Measurements from ENCODE around the gene CYP2C18. TPM values are rescaled to one million over a fixed set of nuclear protein-coding genes. Genes with fewer than 3 reads are reported as not detected.
"Not testable (repeated sequence)": the region's sequence is repeated elsewhere in the genome, so short reads cannot be mapped to it uniquely, and the experiment has no call there.

The CYP2C18 gene
- polyA plus RNA-seq, 1 donor = 97.1 TPM

GRCh38 chr10:94666391-94667102 lies 17.0 kb upstream of the CYP2C18 start:
- Histone ChIP-seq H3K27ac (ENCODE audit: low read length) (no peak overlapping the region), H3K36me3 (ENCODE audit: control insufficient read depth, insufficient read depth, low read length) (no peaks in the 10 kb centered on the region), H3K4me1 (ENCODE audit: control insufficient read depth, insufficient read depth, low read length) (peaks cover 6% of the 10 kb centered on the region), H3K9me3 (ENCODE audit: control insufficient read depth, low read depth, low read length) (no peaks in the 10 kb centered on the region), H3K27me3 (ENCODE audit: control insufficient read depth, insufficient read depth, low read length) (no peaks in the 10 kb centered on the region), H3K4me3 (ENCODE audit: low read length) (no peak overlapping the region)
- WGBS (ENCODE audit: insufficient coverage, low lambda C conversion rate) = 100% methylated on average over 1 of the region's 6 CpGs
- no peak for DNase-seq

GRCh38 chr10:94673614-94674321 lies 9.8 kb upstream of the CYP2C18 start:
- H3K27me3 ChIP-seq (ENCODE audit: control insufficient read depth, insufficient read depth, low read length) = no peaks in the 10 kb centered on the region
- no peak overlapping the region for H3K4me3 ChIP-seq (ENCODE audit: low read length)
- H3K4me1 ChIP-seq (ENCODE audit: control insufficient read depth, insufficient read depth, low read length) = peaks cover 27% of the 10 kb centered on the region
- no peak overlapping the region for H3K27ac ChIP-seq (ENCODE audit: low read length)
- no CpG with 5 or more reads among the region's 1 CpG for WGBS (ENCODE audit: insufficient coverage, low lambda C conversion rate)
- no peak for DNase-seq
- H3K36me3 ChIP-seq (ENCODE audit: control insufficient read depth, insufficient read depth, low read length) = no peaks in the 10 kb centered on the region
- no peaks in the 10 kb centered on the region for H3K9me3 ChIP-seq (ENCODE audit: control insufficient read depth, low read depth, low read length)

- Histone ChIP-seq H3K4me1 (ENCODE audit: control insufficient read depth, insufficient read depth, low read length) (peaks cover 48% of the 10 kb centered on the region), H3K27ac (ENCODE audit: low read length) (no peak overlapping the region), H3K27me3 (ENCODE audit: control insufficient read depth, insufficient read depth, low read length) (no peaks in the 10 kb centered on the region), H3K36me3 (ENCODE audit: control insufficient read depth, insufficient read depth, low read length) (no peaks in the 10 kb centered on the region), H3K4me3 (ENCODE audit: low read length) (no peak overlapping the region), H3K9me3 (ENCODE audit: control insufficient read depth, low read depth, low read length) (no peaks in the 10 kb centered on the region)
- DNase-seq = peak in 1 of 2 donors; percentile 59
- WGBS (ENCODE audit: insufficient coverage, low lambda C conversion rate) = no CpG with 5 or more reads among the region's 2 CpGs
Measured at GRCh38 chr10:94676496-94676895, 7.0 kb upstream of the CYP2C18 start.

GRCh38 chr10:94677691-94678090 lies 5.8 kb upstream of the CYP2C18 start:
- Histone ChIP-seq H3K27ac (ENCODE audit: low read length) (peak overlapping the region; percentile 55), H3K36me3 (ENCODE audit: control insufficient read depth, insufficient read depth, low read length) (no peaks in the 10 kb centered on the region), H3K4me1 (ENCODE audit: control insufficient read depth, insufficient read depth, low read length) (peaks cover 59% of the 10 kb centered on the region), H3K4me3 (ENCODE audit: low read length) (no peak overlapping the region), H3K9me3 (ENCODE audit: control insufficient read depth, low read depth, low read length) (no peaks in the 10 kb centered on the region), H3K27me3 (ENCODE audit: control insufficient read depth, insufficient read depth, low read length) (no peaks in the 10 kb centered on the region)
- DNase-seq = peak; percentile 48 to 73

GRCh38 chr10:94678475-94678874 lies 5.1 kb upstream of the CYP2C18 start:
- no peak overlapping the region for H3K27ac ChIP-seq (ENCODE audit: low read length)

GRCh38 chr10:94680544-94680943 lies 3.0 kb upstream of the CYP2C18 start:
- Histone ChIP-seq H3K27me3 (ENCODE audit: control insufficient read depth, insufficient read depth, low read length) (no peaks in the 10 kb centered on the region), H3K36me3 (ENCODE audit: control insufficient read depth, insufficient read depth, low read length) (no peaks in the 10 kb centered on the region), H3K9me3 (ENCODE audit: control insufficient read depth, low read depth, low read length) (no peaks in the 10 kb centered on the region), H3K4me1 (ENCODE audit: control insufficient read depth, insufficient read depth, low read length) (peaks cover 67% of the 10 kb centered on the region), H3K4me3 (ENCODE audit: low read length) (no peak overlapping the region), H3K27ac (ENCODE audit: low read length) (peak overlapping the region; percentile 85)
- peak; percentile 85 to 96 for DNase-seq
- no CpG with 5 or more reads among the region's 1 CpG for WGBS (ENCODE audit: insufficient coverage, low lambda C conversion rate)

More at GRCh38 chr10:94678475-94678874, 5.1 kb upstream of the CYP2C18 start:
- Histone ChIP-seq H3K27me3 (ENCODE audit: control insufficient read depth, insufficient read depth, low read length) (no peaks in the 10 kb centered on the region), H3K4me1 (ENCODE audit: control insufficient read depth, insufficient read depth, low read length) (peaks cover 67% of the 10 kb centered on the region), H3K4me3 (ENCODE audit: low read length) (no peak overlapping the region), H3K36me3 (ENCODE audit: control insufficient read depth, insufficient read depth, low read length) (no peaks in the 10 kb centered on the region), H3K9me3 (ENCODE audit: control insufficient read depth, low read depth, low read length) (no peaks in the 10 kb centered on the region)
- WGBS (ENCODE audit: insufficient coverage, low lambda C conversion rate) = 100% methylated on average over 2 of the region's 2 CpGs
- DNase-seq = no peak

- DNase-seq = peak in 1 of 2 donors; percentile 50
- not testable (repeated sequence) for H3K4me3 ChIP-seq (ENCODE audit: low read length)
- peak overlapping the region; percentile 85 for H3K27ac ChIP-seq (ENCODE audit: low read length)
Measured at GRCh38 chr10:94682636-94683035, 893 bp upstream of the CYP2C18 start.

GRCh38 chr10:94687625-94688248 lies 4.2 kb downstream of the CYP2C18 start:
- no peak overlapping the region for H3K4me3 ChIP-seq (ENCODE audit: low read length)
- peaks cover 14% of the 10 kb centered on the region for H3K36me3 ChIP-seq (ENCODE audit: control insufficient read depth, insufficient read depth, low read length)
- H3K9me3 ChIP-seq (ENCODE audit: control insufficient read depth, low read depth, low read length) = peaks cover 4% of the 10 kb centered on the region
- no peak for DNase-seq
- H3K27ac ChIP-seq (ENCODE audit: low read length) = no peak overlapping the region
- no peaks in the 10 kb centered on the region for H3K27me3 ChIP-seq (ENCODE audit: control insufficient read depth, insufficient read depth, low read length)
- WGBS (ENCODE audit: insufficient coverage, low lambda C conversion rate) = 83% methylated on average over 2 of the region's 11 CpGs
- peaks cover 7% of the 10 kb centered on the region for H3K4me1 ChIP-seq (ENCODE audit: control insufficient read depth, insufficient read depth, low read length)

More at GRCh38 chr10:94682636-94683035, 893 bp upstream of the CYP2C18 start:
- no CpG with 5 or more reads among the region's 4 CpGs for WGBS (ENCODE audit: insufficient coverage, low lambda C conversion rate)
- H3K36me3 ChIP-seq (ENCODE audit: control insufficient read depth, insufficient read depth, low read length); H3K9me3 ChIP-seq (ENCODE audit: control insufficient read depth, low read depth, low read length); H3K27me3 ChIP-seq (ENCODE audit: control insufficient read depth, insufficient read depth, low read length): not testable (repeated sequence)
- peaks cover 51% of the 10 kb centered on the region for H3K4me1 ChIP-seq (ENCODE audit: control insufficient read depth, insufficient read depth, low read length)

GRCh38 chr10:94706089-94706488 lies 22.6 kb downstream of the CYP2C18 start:
- DNase-seq = peak in 1 of 2 donors; percentile 28
- no peaks in the 10 kb centered on the region for H3K36me3 ChIP-seq (ENCODE audit: control insufficient read depth, insufficient read depth, low read length)
- H3K4me3 ChIP-seq (ENCODE audit: low read length) = no peak overlapping the region
- H3K27ac ChIP-seq (ENCODE audit: low read length) = no peak overlapping the region
- peaks cover 4% of the 10 kb centered on the region for H3K9me3 ChIP-seq (ENCODE audit: control insufficient read depth, low read depth, low read length)
- H3K27me3 ChIP-seq (ENCODE audit: control insufficient read depth, insufficient read depth, low read length) = no peaks in the 10 kb centered on the region
- WGBS (ENCODE audit: insufficient coverage, low lambda C conversion rate) = no CpG with 5 or more reads among the region's 1 CpG
- H3K4me1 ChIP-seq (ENCODE audit: control insufficient read depth, insufficient read depth, low read length) = no peaks in the 10 kb centered on the region

- H3K4me1 ChIP-seq (ENCODE audit: control insufficient read depth, insufficient read depth, low read length) = no peaks in the 10 kb centered on the region
- no peaks in the 10 kb centered on the region for H3K27me3 ChIP-seq (ENCODE audit: control insufficient read depth, insufficient read depth, low read length)
- peaks cover 4% of the 10 kb centered on the region for H3K36me3 ChIP-seq (ENCODE audit: control insufficient read depth, insufficient read depth, low read length)
- no peak overlapping the region for H3K27ac ChIP-seq (ENCODE audit: low read length)
- DNase-seq = no peak
- no peak overlapping the region for H3K4me3 ChIP-seq (ENCODE audit: low read length)
- H3K9me3 ChIP-seq (ENCODE audit: control insufficient read depth, low read depth, low read length) = peaks cover 4% of the 10 kb centered on the region
Measured at GRCh38 chr10:94710578-94710977, 27.0 kb downstream of the CYP2C18 start.

Measured in large intestine (tissue), 3 donors.